ENCODE data around the gene GUCA1A.

DNA sequence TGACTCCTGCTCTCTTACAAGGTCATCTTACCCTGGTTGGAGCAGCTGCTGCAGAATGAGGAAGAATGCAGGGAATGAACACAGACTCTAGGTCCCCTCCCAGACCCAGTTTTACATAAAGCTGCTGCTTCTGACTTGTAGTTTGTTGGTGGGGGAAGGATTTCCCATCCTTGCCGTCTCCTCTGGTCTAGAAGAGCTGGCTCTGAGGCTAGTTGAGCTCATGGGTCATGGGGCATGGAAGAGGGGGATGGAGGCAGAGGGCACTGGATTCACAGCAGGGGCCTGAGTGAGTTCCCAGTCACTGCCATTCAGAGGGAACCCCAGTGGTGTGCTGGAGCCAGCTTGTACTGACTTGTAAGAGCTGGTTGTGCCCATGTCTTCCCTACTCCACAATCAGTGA lies 9.2 kb upstream of the GUCA1A start:
- TF ChIP-seq, protein P1, sequence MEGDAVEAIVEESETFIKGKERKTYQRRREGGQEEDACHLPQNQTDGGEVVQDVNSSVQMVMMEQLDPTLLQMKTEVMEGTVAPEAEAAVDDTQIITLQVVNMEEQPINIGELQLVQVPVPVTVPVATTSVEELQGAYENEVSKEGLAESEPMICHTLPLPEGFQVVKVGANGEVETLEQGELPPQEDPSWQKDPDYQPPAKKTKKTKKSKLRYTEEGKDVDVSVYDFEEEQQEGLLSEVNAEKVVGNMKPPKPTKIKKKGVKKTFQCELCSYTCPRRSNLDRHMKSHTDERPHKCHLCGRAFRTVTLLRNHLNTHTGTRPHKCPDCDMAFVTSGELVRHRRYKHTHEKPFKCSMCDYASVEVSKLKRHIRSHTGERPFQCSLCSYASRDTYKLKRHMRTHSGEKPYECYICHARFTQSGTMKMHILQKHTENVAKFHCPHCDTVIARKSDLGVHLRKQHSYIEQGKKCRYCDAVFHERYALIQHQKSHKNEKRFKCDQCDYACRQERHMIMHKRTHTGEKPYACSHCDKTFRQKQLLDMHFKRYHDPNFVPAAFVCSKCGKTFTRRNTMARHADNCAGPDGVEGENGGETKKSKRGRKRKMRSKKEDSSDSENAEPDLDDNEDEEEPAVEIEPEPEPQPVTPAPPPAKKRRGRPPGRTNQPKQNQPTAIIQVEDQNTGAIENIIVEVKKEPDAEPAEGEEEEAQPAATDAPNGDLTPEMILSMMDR (conservative IDR thresholded peaks at IDR 0.05; ENCODE audit: low read length), result no peak
- TF ChIP-seq EZH2phosphoT487 (IDR thresholded peaks at IDR 0.05; ENCODE audit: borderline replicate concordance), result no peak
